ENCODE results near the gene DUSP14. TPM values are rescaled to one million over a fixed set of nuclear protein-coding genes. Genes with fewer than 3 reads are reported as not detected.
"Not testable (repeated sequence)": the region's sequence is repeated elsewhere in the genome, so short reads cannot be mapped to it uniquely, and the experiment has no call there.

The DUSP14 gene, protein sequence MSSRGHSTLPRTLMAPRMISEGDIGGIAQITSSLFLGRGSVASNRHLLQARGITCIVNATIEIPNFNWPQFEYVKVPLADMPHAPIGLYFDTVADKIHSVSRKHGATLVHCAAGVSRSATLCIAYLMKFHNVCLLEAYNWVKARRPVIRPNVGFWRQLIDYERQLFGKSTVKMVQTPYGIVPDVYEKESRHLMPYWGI
- 1 to 10 TPM; 5.0 to 9.1 (median 5.3) TPM for total RNA-seq
- 9.0 TPM for total RNA-seq (2013)

GRCh38 chr17:37489197-37490001 is at the start of gene DUSP14:
Gene DUSP14, plus strand, starts transcription at chr17:37489891. Its CDS starts 22,382 bp downstream, at chr17:37512273.
- H3K36me3 ChIP-seq (ENCODE audit: control insufficient read depth, insufficient read depth, low read length) = no peaks in the 10 kb centered on the region
- Mint-ChIP-seq H3K4me3 (peak within 1 kb of the TSS; percentile 97), H3K4me1 (peaks cover 20 to 31% of the 10 kb centered on the region in 2 donors), H3K9me3 (no peaks in the 10 kb centered on the region), H3K27ac (peak within 1 kb of the TSS; percentile 88 to 90), H3K36me3 (no peaks in the 10 kb centered on the region), H3K27me3 (ENCODE audit: low read depth in 2 of 2) (peaks cover 0 to 3% of the 10 kb centered on the region in 2 donors)
- DNase-seq = peak; percentile 74 to 94
- intact Hi-C loops (cut with micrococcal nuclease) = loop anchor here (1.0 kb wide), 1 partner anchor 120 kb away; the partner anchor contains the start of gene SYNRG
- H3K27ac ChIP-seq (ENCODE audit: low read length) = peak within 1 kb of the TSS; percentile 63
- peak within 1 kb of the TSS; percentile 81 for H3K4me3 ChIP-seq (ENCODE audit: low read length)
- peaks cover 21% of the 10 kb centered on the region for H3K4me1 ChIP-seq (ENCODE audit: control insufficient read depth, insufficient read depth, low read length)
- H3K27me3 ChIP-seq (ENCODE audit: control insufficient read depth, insufficient read depth, low read length) = no peaks in the 10 kb centered on the region
- ATAC-seq = peak; percentile 78 to 91 (median 81)
- no peaks in the 10 kb centered on the region for H3K9me3 ChIP-seq (ENCODE audit: control insufficient read depth, insufficient read depth, low read length)
- TF ChIP-seq, protein P1, sequence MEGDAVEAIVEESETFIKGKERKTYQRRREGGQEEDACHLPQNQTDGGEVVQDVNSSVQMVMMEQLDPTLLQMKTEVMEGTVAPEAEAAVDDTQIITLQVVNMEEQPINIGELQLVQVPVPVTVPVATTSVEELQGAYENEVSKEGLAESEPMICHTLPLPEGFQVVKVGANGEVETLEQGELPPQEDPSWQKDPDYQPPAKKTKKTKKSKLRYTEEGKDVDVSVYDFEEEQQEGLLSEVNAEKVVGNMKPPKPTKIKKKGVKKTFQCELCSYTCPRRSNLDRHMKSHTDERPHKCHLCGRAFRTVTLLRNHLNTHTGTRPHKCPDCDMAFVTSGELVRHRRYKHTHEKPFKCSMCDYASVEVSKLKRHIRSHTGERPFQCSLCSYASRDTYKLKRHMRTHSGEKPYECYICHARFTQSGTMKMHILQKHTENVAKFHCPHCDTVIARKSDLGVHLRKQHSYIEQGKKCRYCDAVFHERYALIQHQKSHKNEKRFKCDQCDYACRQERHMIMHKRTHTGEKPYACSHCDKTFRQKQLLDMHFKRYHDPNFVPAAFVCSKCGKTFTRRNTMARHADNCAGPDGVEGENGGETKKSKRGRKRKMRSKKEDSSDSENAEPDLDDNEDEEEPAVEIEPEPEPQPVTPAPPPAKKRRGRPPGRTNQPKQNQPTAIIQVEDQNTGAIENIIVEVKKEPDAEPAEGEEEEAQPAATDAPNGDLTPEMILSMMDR (IDR thresholded peaks at IDR 0.05) = no peak
- under 1% methylated on average over 88 of the region's 100 CpGs for WGBS (ENCODE audit: insufficient coverage)

DNA sequence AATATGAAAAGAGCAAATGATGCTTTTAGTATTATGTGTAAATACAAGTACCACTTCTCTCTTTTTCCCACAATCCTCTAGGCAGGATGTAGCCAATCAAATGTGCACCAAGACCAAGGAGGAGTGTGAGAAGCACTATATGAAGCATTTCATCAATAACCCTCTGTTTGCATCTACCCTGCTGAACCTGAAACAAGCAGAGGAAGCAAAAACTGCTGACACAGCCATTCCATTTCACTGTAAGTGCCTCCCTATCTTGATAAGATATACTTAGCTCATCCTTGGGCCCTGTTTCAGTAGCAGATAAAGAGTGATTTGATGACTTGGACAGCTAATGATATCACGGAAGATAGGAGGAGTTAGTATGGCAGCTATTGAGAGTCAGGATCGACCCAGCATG is 49.3 kb upstream of the DUSP14 start:
- Mint-ChIP-seq H3K9me3 (no peaks in the 10 kb centered on the region), H3K4me3 (no peak overlapping the region), H3K27ac (no peak overlapping the region), H3K27me3 (ENCODE audit: low read depth in 2 of 2) (no peaks in the 10 kb centered on the region), H3K4me1 (no peaks in the 10 kb centered on the region), H3K36me3 (no peaks in the 10 kb centered on the region)
- Histone ChIP-seq H3K36me3 (ENCODE audit: control insufficient read depth, insufficient read depth, low read length) (peaks cover 56% of the 10 kb centered on the region), H3K9me3 (ENCODE audit: control insufficient read depth, insufficient read depth, low read length) (no peaks in the 10 kb centered on the region), H3K4me1 (ENCODE audit: control insufficient read depth, insufficient read depth, low read length) (no peaks in the 10 kb centered on the region), H3K27ac (ENCODE audit: low read length) (no peak overlapping the region), H3K27me3 (ENCODE audit: control insufficient read depth, insufficient read depth, low read length) (no peaks in the 10 kb centered on the region), H3K4me3 (ENCODE audit: low read length) (no peak overlapping the region)
- no peak for DNase-seq
- ATAC-seq = no peak
- TF ChIP-seq, protein P1 (IDR thresholded peaks at IDR 0.05) = no peak
- WGBS (ENCODE audit: insufficient coverage) = 100% methylated on average over 2 of the region's 2 CpGs
- intact Hi-C loops (cut with micrococcal nuclease) = no loop called here

- H3K36me3 Mint-ChIP-seq; H3K9me3 ChIP-seq (ENCODE audit: control insufficient read depth, insufficient read depth, low read length); H3K4me3 Mint-ChIP-seq; H3K4me3 ChIP-seq (ENCODE audit: low read length); H3K27ac ChIP-seq (ENCODE audit: low read length); H3K4me1 ChIP-seq (ENCODE audit: control insufficient read depth, insufficient read depth, low read length); H3K27me3 ChIP-seq (ENCODE audit: control insufficient read depth, insufficient read depth, low read length); H3K27me3 Mint-ChIP-seq (ENCODE audit: low read depth in 2 of 2); intact Hi-C loops (cut with micrococcal nuclease); H3K9me3 Mint-ChIP-seq; H3K4me1 Mint-ChIP-seq; DNase-seq; ATAC-seq: not testable (repeated sequence)
- H3K36me3 ChIP-seq (ENCODE audit: control insufficient read depth, insufficient read depth, low read length) = peaks cover 64% of the 10 kb centered on the region
- peak overlapping the region in 1 of 2 donors; percentile 31 for H3K27ac Mint-ChIP-seq
- 96% methylated on average over 9 of the region's 12 CpGs for WGBS (ENCODE audit: insufficient coverage)
Measured at GRCh38 chr17:37441369-37442014, 48.2 kb upstream of the DUSP14 start.

- no peaks in the 10 kb centered on the region for H3K9me3 ChIP-seq (ENCODE audit: control insufficient read depth, insufficient read depth, low read length)
- Mint-ChIP-seq H3K36me3 (no peaks in the 10 kb centered on the region), H3K27ac (no peak overlapping the region), H3K4me3 (no peak overlapping the region), H3K9me3 (no peaks in the 10 kb centered on the region), H3K4me1 (no peaks in the 10 kb centered on the region), H3K27me3 (ENCODE audit: low read depth in 2 of 2) (no peaks in the 10 kb centered on the region)
- TF ChIP-seq, protein P1 (IDR thresholded peaks at IDR 0.05) = no peak
- WGBS (ENCODE audit: insufficient coverage) = 86% methylated on average over 3 of the region's 4 CpGs
- ATAC-seq (no peak), DNase-seq (no peak)
- peaks cover 53% of the 10 kb centered on the region for H3K36me3 ChIP-seq (ENCODE audit: control insufficient read depth, insufficient read depth, low read length)
- H3K27me3 ChIP-seq (ENCODE audit: control insufficient read depth, insufficient read depth, low read length) = no peaks in the 10 kb centered on the region
- no peak overlapping the region for H3K27ac ChIP-seq (ENCODE audit: low read length)
- H3K4me1 ChIP-seq (ENCODE audit: control insufficient read depth, insufficient read depth, low read length) = no peaks in the 10 kb centered on the region
- intact Hi-C loops (cut with micrococcal nuclease) = no loop called here
- no peak overlapping the region for H3K4me3 ChIP-seq (ENCODE audit: low read length)
Measured at GRCh38 chr17:37446027-37446426, 43.7 kb upstream of the DUSP14 start.

Data from natural killer cell (primary cell).